PC-3 (cell line): ENCODE results near the gene ALDH5A1.

Source experiments
- CTCF ChIP-seq: fragments of 300-600 bp; sonication (generic); conservative IDR thresholded peaks from 2 replicates; pipeline ENCODE4 v1.5.1; 2017; ENCODE audit warnings: antibody characterized with exemption, low read depth, mild to moderate bottlenecking, low read length
- EZH2 ChIP-seq: fragments of 300-600 bp; sonication (generic); IDR thresholded peaks from one replicate; pipeline ENCODE4 v1.6.1; 2017; ENCODE audit warnings: antibody characterized with exemption, mild to moderate bottlenecking, low read length; ENCODE audit not compliant: unreplicated experiment
- EZH2phosphoT487 ChIP-seq: fragments of 300-600 bp; sonication (generic); IDR thresholded peaks from 2 replicates; pipeline ENCODE4 v1.6.1; 2018; ENCODE audit warnings: mild to moderate bottlenecking, antibody characterized with exemption, low read length, borderline replicate concordance

- TF ChIP-seq CTCF (no peak), EZH2phosphoT487 (no peak), EZH2 (no peak)
Observed at GRCh38 chr6:24451581-24452388, 43.0 kb upstream of the ALDH5A1 start.
